T47D (cell line): ENCODE data around the gene ZFP1.
"Not testable (repeated sequence)": the region's sequence is repeated elsewhere in the genome, so short reads cannot be mapped to it uniquely, and the experiment has no call there.

Experiments used
- DNase-seq, 2 experiments: peaks; one replicate each; pipeline versions ENCODE4 v3.0.0 to v3.0.0-alpha.2; 2011 to 2012; ENCODE audit warnings: low read depth in 1 of 2, low spot score in 1 of 2
- JUND ChIP-seq: IDR thresholded peaks from 2 replicates; pipeline ENCODE4 v1.6.1; 2012; ENCODE audit warnings: low read depth
- in situ Hi-C: cut with HindIII; loops from 2 replicates; pipeline ENCODE4 v1.10.0; 2016; ENCODE audit warnings: low sequenced_read_pairs, low pct_unique_long_range_greater_than_20kb

The ZFP1 gene

GRCh38 chr16:75206749-75207451 lies 58.6 kb downstream of the ZFP1 start, which contains the start of gene CTRB2:
TSS of gene CTRB2 (minus strand) at chr16:75207161. CDS start at chr16:75207141, 20 bp downstream.
- in situ Hi-C loops, result no loop called here
- no peak for DNase-seq
- no peak for TF ChIP-seq JUND

DNA sequence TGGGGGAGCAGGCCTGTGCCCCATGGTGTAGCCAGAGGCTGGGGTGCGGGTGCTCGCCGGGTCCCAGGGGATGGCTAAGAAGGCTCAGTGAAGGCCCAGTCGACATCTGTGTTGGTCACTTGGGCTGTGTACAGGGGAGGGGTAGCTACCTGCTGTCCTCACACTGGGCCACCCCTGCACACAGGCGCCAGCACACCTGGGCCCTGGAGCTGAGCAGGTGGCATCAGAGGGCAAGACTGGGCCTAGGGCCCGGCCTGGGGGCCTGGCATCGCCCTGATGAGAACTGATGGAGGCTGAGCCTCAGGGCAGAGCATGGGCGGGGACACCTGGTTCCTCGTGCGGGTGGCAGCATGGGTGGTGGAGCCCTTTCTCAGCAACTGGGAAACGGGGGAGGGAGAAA lies 59.5 kb downstream of the ZFP1 start:
- in situ Hi-C loops, result no loop called here

GRCh38 chr16:75208242-75208825 lies 60.0 kb downstream of the ZFP1 start:
- no peak for DNase-seq
- in situ Hi-C loops, result no loop called here
- TF ChIP-seq JUND, result no peak

More for the DNA sequence above, 59.5 kb downstream of the ZFP1 start:
- no peak for TF ChIP-seq JUND
- no peak for DNase-seq

DNA sequence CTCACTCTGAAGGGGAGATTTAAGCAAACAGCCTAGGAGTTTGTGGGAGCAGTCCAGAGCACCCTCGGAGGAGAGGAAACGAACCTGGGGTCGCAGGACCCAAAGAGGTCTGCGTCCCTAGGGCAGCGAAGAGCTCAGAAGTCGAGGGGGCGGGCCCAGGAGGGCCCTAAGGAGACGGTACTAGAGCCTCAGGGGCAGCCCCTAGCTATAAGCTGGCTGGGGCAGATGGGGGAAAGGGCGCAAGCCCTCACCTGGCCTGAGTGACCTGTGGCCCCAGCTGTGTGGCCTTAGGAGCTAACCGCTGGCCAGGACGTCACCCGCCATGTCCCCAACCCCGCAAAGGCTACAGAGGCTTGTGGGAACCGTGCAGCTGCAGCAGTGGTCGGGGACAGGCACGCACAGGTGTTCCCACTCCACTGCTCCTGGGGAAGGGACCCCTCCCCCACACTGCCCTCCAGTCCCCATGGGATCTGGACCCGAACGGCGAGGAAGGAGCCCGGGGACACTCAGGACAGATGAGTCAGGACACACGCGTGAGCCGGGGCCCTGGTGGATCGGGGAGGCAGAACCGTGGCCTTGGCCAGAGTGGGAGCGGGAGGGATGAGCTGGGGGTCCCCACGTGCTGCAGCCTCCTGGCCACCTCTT lies 60.7 kb downstream of the ZFP1 start:
- in situ Hi-C loops, result no loop called here
- no peak for DNase-seq
- TF ChIP-seq JUND, result no peak

DNA sequence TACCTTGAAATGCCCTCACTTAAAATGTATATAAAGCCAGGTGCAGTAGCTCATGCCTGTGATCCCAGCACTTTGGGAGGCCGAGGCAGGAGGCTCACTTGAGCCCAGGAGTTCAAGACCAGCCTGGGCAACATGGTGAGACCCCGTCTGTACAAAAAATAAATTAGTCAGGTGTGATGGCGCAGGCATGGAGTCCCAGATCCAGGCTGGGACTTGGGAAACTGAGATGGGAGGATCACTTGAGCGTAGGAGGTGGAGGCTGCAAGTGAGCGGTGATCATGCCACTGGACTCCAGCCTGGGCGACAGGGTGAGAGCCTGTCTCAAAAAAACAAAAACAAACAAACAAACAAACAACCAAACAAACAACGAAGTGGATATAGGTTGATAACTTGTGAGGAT lies 61.2 kb downstream of the ZFP1 start:
- in situ Hi-C loops, DNase-seq: not testable (repeated sequence)

- in situ Hi-C loops, result no loop called here
- DNase-seq, result no peak
- TF ChIP-seq JUND, result no peak
Observed at GRCh38 chr16:75209944-75210343, 61.6 kb downstream of the ZFP1 start.

DNA sequence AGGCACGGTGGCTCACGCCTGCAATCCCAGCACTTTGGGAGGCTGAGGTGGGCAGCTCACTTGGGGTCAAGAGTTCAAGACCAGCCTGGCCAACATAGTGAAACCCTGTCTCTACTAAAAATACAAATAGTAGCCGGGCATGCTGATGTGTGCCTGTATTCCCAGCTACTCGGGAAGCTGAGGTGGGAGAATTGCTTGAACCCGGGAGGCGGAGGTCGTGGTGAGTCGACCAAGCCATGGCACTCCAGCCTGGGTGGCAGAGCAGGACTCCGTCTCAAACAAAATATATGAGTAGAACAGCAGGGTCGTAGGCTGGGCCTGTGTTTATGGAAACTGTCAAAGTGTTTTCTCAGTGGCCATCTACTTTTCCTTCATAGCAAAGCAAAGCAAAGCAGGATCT lies 63.0 kb downstream of the ZFP1 start:
- in situ Hi-C loops, DNase-seq: not testable (repeated sequence)

GRCh38 chr16:75216127-75216526 lies 67.8 kb downstream of the ZFP1 start:
- no peak for TF ChIP-seq JUND
- no peak for DNase-seq
- in situ Hi-C loops, result no loop called here

GRCh38 chr16:75216576-75216975 lies 68.3 kb downstream of the ZFP1 start:
- no peak for DNase-seq
- in situ Hi-C loops, result no loop called here
- no peak for TF ChIP-seq JUND

- no peak for DNase-seq
- in situ Hi-C loops, result no loop called here
- TF ChIP-seq JUND, result no peak
Observed at GRCh38 chr16:75217389-75217851, 69.1 kb downstream of the ZFP1 start.

GRCh38 chr16:75218256-75219076 lies 70.1 kb downstream of the ZFP1 start, which contains the start of gene CTRB1:
TSS of gene CTRB1 (plus strand) at chr16:75218988. CDS start at chr16:75219008, 20 bp downstream.
- in situ Hi-C loops, result no loop called here

GRCh38 chr16:75219088-75219487 lies 70.8 kb downstream of the ZFP1 start:
- no peak for DNase-seq
- no peak for TF ChIP-seq JUND
- in situ Hi-C loops, result no loop called here

More at GRCh38 chr16:75218256-75219076, 70.1 kb downstream of the ZFP1 start, which contains the start of gene CTRB1:
- no peak for TF ChIP-seq JUND
- no peak for DNase-seq

DNA sequence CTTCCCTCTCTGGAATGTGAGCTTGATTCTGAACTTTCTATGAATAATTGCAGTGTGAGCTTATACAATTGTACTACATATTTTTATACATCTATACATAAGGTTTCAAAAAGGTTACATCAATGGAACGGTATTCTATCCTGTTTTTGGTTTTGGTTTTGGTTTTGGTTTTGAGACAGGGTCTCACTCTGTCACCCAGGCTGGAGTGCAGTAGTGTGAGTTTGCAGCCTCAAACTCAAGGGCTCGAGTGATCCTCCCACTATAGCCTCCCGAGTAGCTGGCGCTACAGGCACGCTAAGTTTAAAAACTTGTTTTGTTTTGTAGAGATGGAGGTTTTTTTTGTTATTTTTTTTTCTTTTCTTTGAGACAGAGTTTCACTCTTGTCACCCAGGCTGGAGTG lies 71.5 kb downstream of the ZFP1 start:
- DNase-seq, result no peak
- in situ Hi-C loops, result no loop called here
- no peak for TF ChIP-seq JUND
